ENCODE measurements around the gene EBF4. TPM values are rescaled to one million over a fixed set of nuclear protein-coding genes. Genes with fewer than 3 reads are reported as not detected.

Gene EBF4
- total RNA-seq, 1 experiment from 2014 or later = 2.7 TPM

- peak; percentile 78 for TF ChIP-seq TP53 (CRISPR knock-in tag; IDR thresholded peaks at IDR 0.05)
- peak; percentile 92; the same call in 1 of the 2 replicates for TF ChIP-seq ARID4B (CRISPR knock-in tag; IDR thresholded peaks at IDR 0.05; ENCODE audit: borderline replicate concordance)
- TF ChIP-seq PREB (CRISPR knock-in tag; IDR thresholded peaks at IDR 0.05; ENCODE audit: borderline replicate concordance) = 0 out of 2 replicates have a peak, but pooled peaks have one; percentile 76
- no peak for TF ChIP-seq SMAD3 (CRISPR knock-in tag; IDR thresholded peaks at IDR 0.05; ENCODE audit: borderline replicate concordance)
- TF ChIP-seq TCF7 (CRISPR knock-in tag; IDR thresholded peaks at IDR 0.05; ENCODE audit: low read depth) = peak; percentile 45; the same call in 1 of the 2 replicates
- TF ChIP-seq NR3C1 (CRISPR knock-in tag; conservative IDR thresholded peaks at IDR 0.05; ENCODE audit: low read depth) = no peak
- peak; percentile 11; the same call in 1 of the 2 replicates for TF ChIP-seq ZNF263 (CRISPR knock-in tag; IDR thresholded peaks at IDR 0.05; ENCODE audit: low read depth)
- peak; percentile 10; the same call in 1 of the 2 replicates for TF ChIP-seq ATF6 (CRISPR knock-in tag; IDR thresholded peaks at IDR 0.05)
- TF ChIP-seq ZNF423 (CRISPR knock-in tag; IDR thresholded peaks at IDR 0.05) = no peak
- 0 out of 2 replicates have a peak, but pooled peaks have one; percentile 69 for TF ChIP-seq STAT6 (CRISPR knock-in tag; conservative IDR thresholded peaks at IDR 0.05; ENCODE audit: low read depth)
- no peak for TF ChIP-seq MXD4 (CRISPR knock-in tag; IDR thresholded peaks at IDR 0.05; ENCODE audit: borderline replicate concordance)
These were observed 39.6 kb upstream of the EBF4 start (continued) for GRCh38 chr20:2652724-2653555.

GRCh38 chr20:2653556-2654383 lies 38.8 kb upstream of the EBF4 start:
- Mint-ChIP-seq H3K36me3 (peaks cover 60% of the 10 kb centered on the region), H3K27ac (peak overlapping the region; percentile 90), H3K9me3 (no peaks in the 10 kb centered on the region), H3K4me1 (peaks cover 24% of the 10 kb centered on the region), H3K27me3 (ENCODE audit: low read depth) (no peaks in the 10 kb centered on the region), H3K4me3 (peak overlapping the region; percentile 84)
- ChIA-PET CTCF (interaction anchor here (0.6 to 3.7 kb wide), 2 partner anchors 131 to 176 kb away, joined by 3 to 30 read pairs; no protein-coding TSS in a partner anchor), POLR2A (interaction anchor here (0.7 kb wide), 1 partner anchor 183 kb away, joined by 5 read pairs; the partner anchor contains the start of gene SNRPB)
- DNase-seq (ENCODE audit: low spot score) (no peak), ATAC-seq (no peak)
- TF ChIP-seq PREB (CRISPR knock-in tag; IDR thresholded peaks at IDR 0.05; ENCODE audit: borderline replicate concordance) = no peak
- no peak for TF ChIP-seq ZNF263 (CRISPR knock-in tag; IDR thresholded peaks at IDR 0.05; ENCODE audit: low read depth)
- no peak for TF ChIP-seq E2F4 (CRISPR knock-in tag; IDR thresholded peaks at IDR 0.05; ENCODE audit: borderline replicate concordance, low read depth)
- TF ChIP-seq RORB (CRISPR knock-in tag; IDR thresholded peaks at IDR 0.05) = no peak
- no peak for TF ChIP-seq NFATC4 (CRISPR knock-in tag; IDR thresholded peaks at IDR 0.05)
- no peak for TF ChIP-seq E2F1 (CRISPR knock-in tag; IDR thresholded peaks at IDR 0.05)
